Psoas muscle (tissue), 8 donors: Measurements from ENCODE around the gene PDE1C. TPM values are rescaled to one million over a fixed set of nuclear protein-coding genes. Genes with fewer than 3 reads are reported as not detected.

Source experiments
- ATAC-seq, 4 donors: fragments of 200-7000 bp; cut with Tn5 transposase; one replicate each; pipeline ENCODE4 v1.9.1; 2020; ENCODE audit warnings: moderate library complexity in 3 of 4, mild to moderate bottlenecking in 2 of 4
- DNase-seq, 2 donors: peaks; one replicate each; pipeline ENCODE4 v3.0.0-alpha.2; 2020
- H3K27ac ChIP-seq: fragments of 200-600 bp; one replicate; pipeline ENCODE4 v1.8.0; 2022
- H3K27me3 ChIP-seq, 3 donors: fragments of 200-600 bp in 1 of 3; one replicate each; pipeline versions ENCODE4 v1.6.1 to v1.8.0; 2013 to 2022; ENCODE audit warnings: low read length in 2 of 3, mild to moderate bottlenecking in 2 of 3, moderate library complexity in 1 of 3; ENCODE audit not compliant: insufficient read depth in 3 of 3
- H3K36me3 ChIP-seq, 2 donors: fragments of 200-600 bp in 1 of 2; one replicate each; pipeline versions ENCODE4 v1.6.1 to v1.8.0; 2013 to 2022; ENCODE audit warnings: low read depth in 1 of 2, mild to moderate bottlenecking in 1 of 2, moderate library complexity in 1 of 2; ENCODE audit not compliant: insufficient read depth in 1 of 2
- H3K4me1 ChIP-seq: fragments of 200-600 bp; one replicate; pipeline ENCODE4 v1.8.0; 2022
- H3K4me3 ChIP-seq: fragments of 200-600 bp; one replicate; pipeline ENCODE4 v1.8.0; 2022; ENCODE audit warnings: mild to moderate bottlenecking
- H3K9me3 ChIP-seq: fragments of 200-600 bp; one replicate; pipeline ENCODE4 v1.8.0; 2022
- WGBS, 3 donors: extraction: QIAGEN DNeasy Blood & Tissue Kit; methylation state at CpG; one replicate each; pipeline versions ENCODE4 v1.1.6 to v1.1.7; 2013; 5-methylcytosine and 5-hydroxymethylcytosine counted together
- intact Hi-C, 2 donors: fragments of 100-400 bp; cut with DNase I; formaldehyde crosslinking; loops; one replicate each; pipeline versions ENCODE4 v1.11.0 to v1.14.2; 2022
- polyA plus RNA-seq, 3 donors: library from polyadenylated mRNA; stranded (reverse); fragments of 200-250 nt; gene quantifications; one replicate each; pipeline ENCODE4 v1.2.3, GENCODE V29; 2013
- total RNA-seq, 4 donors: library from RNA; stranded (reverse); fragmentation: NEBNext Ultra II Directional in 2 of 4; extraction: Animal tissue kit (Norgen Biotek cat#: 25700) in 2 of 4; gene quantifications; one replicate each; pipeline versions ENCODE4 v1.2.1 to v1.2.4, GENCODE V29; 2021 to 2023
- TF ChIP-seq, protein P1 (sequence below): fragments of 200-600 bp; IDR thresholded peaks from one replicate; pipeline ENCODE4 v1.8.0; 2022; ENCODE audit warnings: antibody characterized with exemption
- donor health status: healthy with polysubstance abuse.
- donor health status: DM: no; HTN: no; CAD: no; lungs with moderate emphysema.
- donor health status: Bipolar disorder and iron deficiency.
- donor health status: healthy.
- donor health status: DM: yes; HTN: yes; CAD: no.
- donor health status: DM: no; HTN: no; CAD: no.
- donor health status: DM: no; HTN: no; CAD: no.
- donor health status: DM: yes; HTN: yes; CAD: no.

The PDE1C gene
- total and polyA plus RNA-seq, 7 donors: 0.20 to 1.9 (median 0.64) TPM

GRCh38 chr7:32115831-32116230 is 45.6 kb upstream of the PDE1C start:
- TF ChIP-seq, protein P1, sequence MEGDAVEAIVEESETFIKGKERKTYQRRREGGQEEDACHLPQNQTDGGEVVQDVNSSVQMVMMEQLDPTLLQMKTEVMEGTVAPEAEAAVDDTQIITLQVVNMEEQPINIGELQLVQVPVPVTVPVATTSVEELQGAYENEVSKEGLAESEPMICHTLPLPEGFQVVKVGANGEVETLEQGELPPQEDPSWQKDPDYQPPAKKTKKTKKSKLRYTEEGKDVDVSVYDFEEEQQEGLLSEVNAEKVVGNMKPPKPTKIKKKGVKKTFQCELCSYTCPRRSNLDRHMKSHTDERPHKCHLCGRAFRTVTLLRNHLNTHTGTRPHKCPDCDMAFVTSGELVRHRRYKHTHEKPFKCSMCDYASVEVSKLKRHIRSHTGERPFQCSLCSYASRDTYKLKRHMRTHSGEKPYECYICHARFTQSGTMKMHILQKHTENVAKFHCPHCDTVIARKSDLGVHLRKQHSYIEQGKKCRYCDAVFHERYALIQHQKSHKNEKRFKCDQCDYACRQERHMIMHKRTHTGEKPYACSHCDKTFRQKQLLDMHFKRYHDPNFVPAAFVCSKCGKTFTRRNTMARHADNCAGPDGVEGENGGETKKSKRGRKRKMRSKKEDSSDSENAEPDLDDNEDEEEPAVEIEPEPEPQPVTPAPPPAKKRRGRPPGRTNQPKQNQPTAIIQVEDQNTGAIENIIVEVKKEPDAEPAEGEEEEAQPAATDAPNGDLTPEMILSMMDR: no peak
- H3K36me3 ChIP-seq: no peaks in the 10 kb centered on the region
- H3K4me1 ChIP-seq: no peaks in the 10 kb centered on the region
- ATAC-seq (no peak), DNase-seq (no peak)
- intact Hi-C loops: no loop called here
- no peak overlapping the region for H3K27ac ChIP-seq
- no peak overlapping the region for H3K4me3 ChIP-seq
- no peaks in the 10 kb centered on the region for H3K9me3 ChIP-seq
- WGBS, 3 donors: 74 to 77% (median 76%) methylated on average over 1 of the region's 1 CpG
- H3K27me3 ChIP-seq: no peaks in the 10 kb centered on the region

GRCh38 chr7:32108651-32109050 is 38.4 kb upstream of the PDE1C start:
- Histone ChIP-seq H3K4me3 (no peak overlapping the region), H3K27me3 (no peaks in the 10 kb centered on the region), H3K27ac (no peak overlapping the region), H3K4me1 (no peaks in the 10 kb centered on the region), H3K36me3 (no peaks in the 10 kb centered on the region), H3K9me3 (no peaks in the 10 kb centered on the region)
- DNase-seq (no peak), ATAC-seq (peak in 3 of 4 donors; percentile 64 to 100 (median 97))
- intact Hi-C loops: no loop called here
- TF ChIP-seq, protein P1: no peak
- 55 to 67% (median 57%) methylated on average over 2 of the region's 2 CpGs for WGBS, 3 donors

GRCh38 chr7:32104766-32105165 is 34.6 kb upstream of the PDE1C start:
- no peaks in the 10 kb centered on the region for H3K27me3 ChIP-seq
- no peaks in the 10 kb centered on the region for H3K36me3 ChIP-seq
- intact Hi-C loops: no loop called here
- no peak for ATAC-seq
- 71 to 84% (median 82%) methylated on average over 2 of the region's 2 CpGs for WGBS, 3 donors
- no peaks in the 10 kb centered on the region for H3K9me3 ChIP-seq
- TF ChIP-seq, protein P1: no peak
- no peaks in the 10 kb centered on the region for H3K4me1 ChIP-seq
- DNase-seq: no peak
- no peak overlapping the region for H3K4me3 ChIP-seq
- no peak overlapping the region for H3K27ac ChIP-seq

- no peaks in the 10 kb centered on the region for H3K36me3 ChIP-seq
- intact Hi-C loops: no loop called here
- ATAC-seq (no peak), DNase-seq (no peak)
- no peaks in the 10 kb centered on the region for H3K27me3 ChIP-seq
- 70 to 78% (median 74%) methylated on average over 4 of the region's 4 CpGs for WGBS, 3 donors
- no peaks in the 10 kb centered on the region for H3K9me3 ChIP-seq
- TF ChIP-seq, protein P1: no peak
- no peaks in the 10 kb centered on the region for H3K4me1 ChIP-seq
- H3K4me3 ChIP-seq: no peak overlapping the region
- H3K27ac ChIP-seq: no peak overlapping the region
Measured at GRCh38 chr7:32103361-32103760, 33.2 kb upstream of the PDE1C start.

DNA sequence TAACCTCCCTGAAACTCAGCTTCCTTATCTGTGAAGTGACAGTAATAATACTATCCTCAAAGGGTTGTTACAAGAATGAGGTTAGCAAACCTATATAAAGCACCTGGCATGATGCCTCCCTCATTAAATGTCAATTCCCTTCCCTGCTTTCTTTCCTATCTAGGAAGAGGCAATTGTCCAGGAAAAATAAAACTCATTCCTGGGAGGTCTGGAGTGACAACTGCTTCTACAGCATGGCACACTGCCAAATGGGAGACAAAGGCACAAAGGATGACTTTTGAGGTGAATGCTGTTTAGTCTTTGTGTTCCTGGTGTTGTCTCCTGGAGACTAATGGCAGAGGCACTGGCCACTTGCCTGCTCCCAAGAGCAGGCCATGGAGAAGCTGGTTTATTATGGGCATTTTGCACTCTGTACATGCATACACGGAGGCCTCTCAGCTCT is 32.2 kb upstream of the PDE1C start:
- Histone ChIP-seq H3K4me3 (no peak overlapping the region), H3K27ac (no peak overlapping the region), H3K4me1 (no peaks in the 10 kb centered on the region), H3K36me3 (no peaks in the 10 kb centered on the region), H3K9me3 (no peaks in the 10 kb centered on the region), H3K27me3 (no peaks in the 10 kb centered on the region)
- DNase-seq (no peak), ATAC-seq (no peak)
- TF ChIP-seq, protein P1: no peak
- 52 to 71% (median 65%) methylated on average over 1 of the region's 1 CpG for WGBS, 3 donors
- intact Hi-C loops: no loop called here
